Peyer's patch (tissue), 4 donors: ENCODE results near the gene PROSER1. TPM values are rescaled to one million over a fixed set of nuclear protein-coding genes. Genes with fewer than 3 reads are reported as not detected.

Experiments used
- DNase-seq, 3 donors: peaks; one replicate each; pipeline ENCODE4 v3.0.0-alpha.2; 2017 to 2019
- H3K27ac ChIP-seq, 4 donors: fragments of 200-600 bp; sonication (generic); one replicate each; pipeline ENCODE4 v1.5.1; 2016 to 2019
- H3K27me3 ChIP-seq, 2 donors: fragments of 200-600 bp; sonication (generic); one replicate each; pipeline ENCODE4 v1.5.1; 2019
- H3K36me3 ChIP-seq, 3 donors: fragments of 200-600 bp; sonication (generic); one replicate each; pipeline ENCODE4 v1.5.1; 2016 to 2019
- H3K4me1 ChIP-seq, 4 donors: fragments of 200-600 bp; sonication (generic); one replicate each; pipeline ENCODE4 v1.5.1; 2016 to 2019
- H3K4me3 ChIP-seq, 4 donors: fragments of 200-600 bp; sonication (generic); 1 replicate in 3 of 4; 2 replicates in 1 of 4; pipeline ENCODE4 v1.5.1; 2016 to 2019; ENCODE audit warnings: mild to moderate bottlenecking in 1 of 4
- H3K9me3 ChIP-seq, 4 donors: fragments of 200-600 bp; sonication (generic); one replicate each; pipeline ENCODE4 v1.5.1; 2016 to 2019; ENCODE audit warnings: mild to moderate bottlenecking in 1 of 4
- CTCF ChIP-seq, 6 experiments: fragments of 450-650 bp in 4 of 6; fragments of 200-600 bp in 2 of 6; sonication (generic) in 1 of 6; IDR thresholded peaks; one replicate each; pipeline ENCODE4 v1.5.1; 2017 to 2019; ENCODE audit warnings: antibody characterized with exemption in 6 of 6, mild to moderate bottlenecking in 3 of 6, moderate library complexity in 1 of 6
- POLR2A ChIP-seq, 2 donors: fragments of 450-650 bp; IDR thresholded peaks; one replicate each; pipeline ENCODE4 v1.5.1; 2017; ENCODE audit warnings: antibody characterized with exemption in 2 of 2, mild to moderate bottlenecking in 2 of 2, moderate library complexity in 2 of 2
- total RNA-seq, 4 donors: library from RNA; depleted of rRNA; stranded (reverse); fragments of >200 nt; gene quantifications; one replicate each; pipeline ENCODE4 v1.1.0, GENCODE V29; 2016

The PROSER1 gene
- total RNA-seq, 4 donors from 2014 or later: 36.5 to 84.2 (median 43.0) TPM

GRCh38 chr13:38993381-38993780, 44.5 kb downstream of the PROSER1 start:
- no peak overlapping the region for H3K27ac ChIP-seq
- no peak overlapping the region for H3K4me3 ChIP-seq
- no peak for DNase-seq
- H3K36me3 ChIP-seq: no peaks in the 10 kb centered on the region
- H3K27me3 ChIP-seq: no peaks in the 10 kb centered on the region
- H3K4me1 ChIP-seq: no peaks in the 10 kb centered on the region
- no peak for TF ChIP-seq POLR2A (IDR thresholded peaks at IDR 0.05)
- no peak for TF ChIP-seq CTCF (IDR thresholded peaks at IDR 0.05)
- no peaks in the 10 kb centered on the region for H3K9me3 ChIP-seq

- Histone ChIP-seq H3K9me3 (no peaks in the 10 kb centered on the region), H3K4me1 (no peaks in the 10 kb centered on the region), H3K27me3 (no peaks in the 10 kb centered on the region), H3K4me3 (no peak within 1 kb of the TSS), H3K27ac (no peak within 1 kb of the TSS), H3K36me3 (no peaks in the 10 kb centered on the region)
- DNase-seq: no peak
- TF ChIP-seq CTCF (IDR thresholded peaks at IDR 0.05) (no peak), POLR2A (IDR thresholded peaks at IDR 0.05) (no peak)
Observed at GRCh38 chr13:38990693-38991092, 47.2 kb downstream of the PROSER1 start, which contains the start of gene STOML3. Gene STOML3 (minus strand): TSS chr13:38990831. CDS start chr13:38990721, 110 bp downstream.

GRCh38 chr13:38981096-38981495, 56.8 kb downstream of the PROSER1 start:
- H3K36me3 ChIP-seq: no peaks in the 10 kb centered on the region
- no peaks in the 10 kb centered on the region for H3K27me3 ChIP-seq
- no peak overlapping the region for H3K27ac ChIP-seq
- H3K9me3 ChIP-seq: peaks cover 0 to 4% (median 0%) of the 10 kb centered on the region in 4 donors
- H3K4me3 ChIP-seq: no peak overlapping the region
- no peak for TF ChIP-seq POLR2A (IDR thresholded peaks at IDR 0.05)
- no peak for TF ChIP-seq CTCF (IDR thresholded peaks at IDR 0.05)
- no peaks in the 10 kb centered on the region for H3K4me1 ChIP-seq
- DNase-seq: no peak

GRCh38 chr13:38980750-38981078, 57.2 kb downstream of the PROSER1 start:
- TF ChIP-seq POLR2A (IDR thresholded peaks at IDR 0.05): no peak
- TF ChIP-seq CTCF (IDR thresholded peaks at IDR 0.05): no peak
- Histone ChIP-seq H3K27ac (no peak overlapping the region), H3K27me3 (no peaks in the 10 kb centered on the region), H3K4me3 (no peak overlapping the region), H3K9me3 (peaks cover 0 to 4% (median 0%) of the 10 kb centered on the region in 4 donors), H3K4me1 (no peaks in the 10 kb centered on the region), H3K36me3 (no peaks in the 10 kb centered on the region)
- no peak for DNase-seq

- DNase-seq: no peak
- Histone ChIP-seq H3K4me1 (no peaks in the 10 kb centered on the region), H3K27ac (no peak overlapping the region), H3K4me3 (no peak overlapping the region), H3K27me3 (no peaks in the 10 kb centered on the region), H3K9me3 (peaks cover 0 to 4% (median 0%) of the 10 kb centered on the region in 4 donors), H3K36me3 (no peaks in the 10 kb centered on the region)
- TF ChIP-seq CTCF (IDR thresholded peaks at IDR 0.05) (no peak), POLR2A (IDR thresholded peaks at IDR 0.05) (no peak)
Observed at GRCh38 chr13:38979891-38980749, 57.8 kb downstream of the PROSER1 start.
